ENCODE data around the gene NPEPL1.

Gene NPEPL1

GRCh38 chr20:58654337-58654736, 38.3 kb upstream of the NPEPL1 start:
- no peak for TF ChIP-seq CTCF (IDR thresholded peaks at IDR 0.05; ENCODE audit: low read depth, low read length)
- no peak overlapping the region for H3K4me3 ChIP-seq (ENCODE audit: low read depth, low read length)

DNA sequence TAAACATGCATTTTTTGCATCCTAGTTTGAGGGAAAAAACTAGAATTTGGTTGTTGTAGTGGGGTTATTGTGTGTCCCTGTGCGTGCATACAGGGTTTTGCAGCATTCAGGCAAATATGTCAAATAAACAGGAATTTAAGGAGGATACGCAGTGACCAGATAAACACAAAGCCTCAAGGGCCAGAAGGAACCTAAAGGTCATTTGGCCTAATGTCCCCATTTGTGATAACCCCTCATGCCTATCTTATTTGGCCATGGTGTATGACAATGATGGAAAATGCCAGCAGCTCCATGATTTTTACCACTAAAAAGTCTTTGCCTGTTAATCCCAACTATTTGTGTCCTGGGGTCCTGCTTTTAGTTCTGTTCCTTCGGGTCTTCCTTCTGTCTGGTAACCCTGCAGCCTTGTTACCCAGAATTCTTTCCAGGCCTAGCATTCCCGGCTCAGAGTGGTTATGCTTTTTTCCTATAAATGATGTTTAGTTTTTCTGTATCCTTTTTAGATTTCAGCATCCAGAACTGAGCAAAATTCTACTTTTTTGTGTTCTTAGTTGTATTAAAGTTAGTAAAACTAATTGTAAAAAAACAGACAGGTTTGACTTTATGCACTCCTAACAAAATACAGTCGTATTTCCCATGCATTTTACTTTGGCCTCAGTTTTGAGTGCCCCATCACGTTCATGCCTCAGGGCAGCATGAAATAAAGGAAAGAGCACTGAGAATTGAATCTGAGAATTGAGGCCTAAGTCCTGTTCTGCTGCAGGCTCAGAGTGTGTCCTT, 37.1 kb upstream of the NPEPL1 start:
- H3K4me3 ChIP-seq (ENCODE audit: low read depth, low read length): no peak overlapping the region
- TF ChIP-seq CTCF (IDR thresholded peaks at IDR 0.05; ENCODE audit: low read depth, low read length): no peak

DNA sequence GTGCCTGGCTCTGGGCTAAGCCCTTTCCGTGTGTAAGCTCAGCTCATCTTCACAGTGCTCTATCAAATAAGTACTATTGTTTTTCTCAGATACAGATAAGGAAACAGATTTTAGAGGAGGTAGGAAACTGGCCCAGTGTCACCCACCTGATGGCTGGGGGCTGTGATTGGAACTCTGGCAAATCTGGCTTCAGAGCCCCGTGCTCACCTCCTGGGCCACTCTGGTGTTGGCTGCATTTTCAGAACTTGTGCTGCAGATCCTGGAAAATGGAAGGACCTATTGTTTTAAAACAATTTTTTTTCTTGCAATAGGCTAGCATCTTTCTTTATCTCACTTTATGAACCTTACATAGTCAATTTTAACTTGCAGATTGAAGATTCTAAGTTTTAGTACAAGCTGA, 35.8 kb upstream of the NPEPL1 start:
- TF ChIP-seq CTCF (IDR thresholded peaks at IDR 0.05; ENCODE audit: low read depth, low read length): no peak
- no peak overlapping the region for H3K4me3 ChIP-seq (ENCODE audit: low read depth, low read length)

DNA sequence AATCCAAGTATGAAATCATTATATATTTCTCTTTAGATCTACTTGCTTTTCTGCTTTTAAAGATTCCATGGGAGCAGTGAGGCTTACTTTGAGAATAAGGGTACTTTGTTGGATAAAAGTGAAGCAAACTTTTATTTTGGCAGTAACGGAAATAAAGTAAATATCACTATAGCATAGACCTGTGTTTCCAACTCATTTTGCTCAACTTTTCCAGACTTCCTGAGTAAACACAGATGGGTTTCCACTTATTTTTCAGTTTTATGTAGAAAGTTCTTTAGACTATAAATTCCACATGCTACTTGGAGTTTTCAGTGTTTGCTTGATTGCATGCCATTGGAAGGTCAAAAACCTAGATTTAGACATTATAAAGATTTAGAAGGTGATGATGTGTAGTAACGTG, 35.3 kb upstream of the NPEPL1 start:
- TF ChIP-seq CTCF (IDR thresholded peaks at IDR 0.05; ENCODE audit: low read depth, low read length): no peak
- no peak overlapping the region for H3K4me3 ChIP-seq (ENCODE audit: low read depth, low read length)

DNA sequence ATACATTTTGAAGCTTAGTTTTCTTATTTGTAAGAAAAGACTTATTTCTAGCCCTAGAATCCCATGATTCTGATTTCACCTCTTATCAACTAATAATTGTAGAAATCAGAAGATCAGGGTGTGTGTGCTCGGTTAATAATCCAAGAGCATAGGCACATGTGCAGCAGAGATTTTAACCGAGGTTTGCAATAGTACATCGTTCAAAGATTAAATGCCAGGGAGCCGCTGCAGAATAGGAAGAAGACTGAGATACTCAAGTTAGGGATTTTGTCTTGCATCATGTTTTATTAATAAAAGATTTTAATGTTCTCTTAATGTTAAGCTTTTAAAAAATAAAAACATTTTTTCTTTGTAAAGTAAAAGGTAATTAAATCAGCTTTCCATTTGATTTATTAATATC, 34.6 kb upstream of the NPEPL1 start:
- H3K4me3 ChIP-seq (ENCODE audit: low read depth, low read length): no peak overlapping the region
- TF ChIP-seq CTCF (IDR thresholded peaks at IDR 0.05; ENCODE audit: low read depth, low read length): no peak

DNA sequence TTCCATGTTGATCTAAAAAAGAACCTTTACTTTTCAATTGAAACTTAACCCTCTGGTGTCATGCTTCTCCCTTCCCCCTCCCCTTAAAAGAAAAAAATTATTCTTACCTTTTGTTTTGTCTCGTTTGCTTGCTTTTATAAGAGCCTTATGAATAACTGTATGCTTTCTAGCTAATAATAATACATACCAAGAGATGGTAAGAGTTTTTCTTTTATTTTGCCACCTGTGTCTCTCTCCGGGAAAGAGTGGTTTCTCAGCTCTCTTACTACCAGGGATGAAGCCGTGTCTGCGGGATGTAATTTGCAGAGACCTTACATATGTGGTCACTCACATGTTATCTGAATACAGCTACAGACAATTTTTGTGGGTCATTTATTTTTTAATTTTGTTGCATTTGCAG, 33.8 kb upstream of the NPEPL1 start:
- no peak for TF ChIP-seq CTCF (IDR thresholded peaks at IDR 0.05; ENCODE audit: low read depth, low read length)
- no peak overlapping the region for H3K4me3 ChIP-seq (ENCODE audit: low read depth, low read length)

GRCh38 chr20:58659841-58660240, 32.8 kb upstream of the NPEPL1 start:
- no peak overlapping the region for H3K4me3 ChIP-seq (ENCODE audit: low read depth, low read length)
- no peak for TF ChIP-seq CTCF (IDR thresholded peaks at IDR 0.05; ENCODE audit: low read depth, low read length)

Data from WI38 (cell line).